ENCODE results near the gene IFT25. TPM values are rescaled to one million over a fixed set of nuclear protein-coding genes. Genes with fewer than 3 reads are reported as not detected.

IFT25 gene
- total RNA-seq, 4 donors from 2014 or later, result 9.9 to 19.2 (median 12.4) TPM

DNA sequence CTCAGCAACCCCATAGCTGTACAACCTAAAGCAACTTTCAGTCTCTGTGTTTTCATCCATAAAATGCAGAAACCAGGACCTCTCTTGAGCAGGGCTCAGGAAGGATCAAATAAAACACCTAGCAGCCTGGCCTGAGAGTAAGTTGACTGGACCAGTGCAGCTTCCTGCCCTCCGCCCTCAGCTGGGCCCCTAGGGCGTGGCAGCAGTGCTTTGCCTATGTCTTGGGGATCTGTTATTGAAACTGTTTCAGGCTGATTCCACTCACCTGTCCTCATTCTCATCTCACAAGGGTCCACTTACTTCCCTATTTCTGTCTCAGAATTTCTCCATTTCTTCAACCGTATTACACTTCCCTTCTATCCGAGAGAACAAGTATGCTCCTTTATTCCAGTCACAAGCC is 18.0 kb upstream of the IFT25 start:
- DNase-seq (ENCODE audit: low spot score in 2 of 2), result no peak
- WGBS, 2 donors, result 90 to 94% methylated on average over 4 of the region's 4 CpGs
- no peak overlapping the region for H3K4me3 ChIP-seq (ENCODE audit: low read depth, poor library complexity, severe bottlenecking)
- intact Hi-C loops (cut with DNase I; ENCODE audit: low total_unique reads), result loop anchor here (5.0 kb wide), 1 partner anchor 86 kb away; no protein-coding TSS in a partner anchor
- TF ChIP-seq CTCF (IDR thresholded peaks at IDR 0.05) (no peak), POLR2A (IDR thresholded peaks at IDR 0.05) (no peak)

DNA sequence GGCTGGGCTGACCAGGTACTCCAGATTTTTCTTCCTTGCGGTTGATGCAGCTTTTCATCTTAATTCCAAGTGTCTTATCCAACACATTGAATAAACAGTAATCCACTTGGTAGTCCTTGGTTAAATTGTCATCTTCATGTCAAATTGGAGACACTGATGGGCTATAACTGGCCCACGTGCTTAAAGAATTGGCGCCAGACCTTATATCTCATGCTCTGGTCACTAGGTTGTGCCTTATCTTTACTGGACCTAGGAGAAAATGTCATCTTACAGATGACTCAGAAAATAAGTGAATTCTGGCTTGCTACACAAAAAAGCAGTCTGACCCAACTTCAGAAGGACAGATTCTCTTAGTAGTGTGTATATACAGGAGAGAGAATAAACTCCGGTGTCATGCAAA is 16.9 kb upstream of the IFT25 start:
- intact Hi-C loops (cut with DNase I; ENCODE audit: low total_unique reads), result loop anchor here (5.0 kb wide), 1 partner anchor 85 kb away; no protein-coding TSS in a partner anchor
- no peak overlapping the region for H3K4me3 ChIP-seq (ENCODE audit: low read depth, poor library complexity, severe bottlenecking)
- DNase-seq (ENCODE audit: low spot score in 2 of 2), result no peak
- 95 to 96% methylated on average over 4 of the region's 4 CpGs for WGBS, 2 donors
- TF ChIP-seq POLR2A (IDR thresholded peaks at IDR 0.05), result no peak
- no peak for TF ChIP-seq CTCF (IDR thresholded peaks at IDR 0.05)

DNA sequence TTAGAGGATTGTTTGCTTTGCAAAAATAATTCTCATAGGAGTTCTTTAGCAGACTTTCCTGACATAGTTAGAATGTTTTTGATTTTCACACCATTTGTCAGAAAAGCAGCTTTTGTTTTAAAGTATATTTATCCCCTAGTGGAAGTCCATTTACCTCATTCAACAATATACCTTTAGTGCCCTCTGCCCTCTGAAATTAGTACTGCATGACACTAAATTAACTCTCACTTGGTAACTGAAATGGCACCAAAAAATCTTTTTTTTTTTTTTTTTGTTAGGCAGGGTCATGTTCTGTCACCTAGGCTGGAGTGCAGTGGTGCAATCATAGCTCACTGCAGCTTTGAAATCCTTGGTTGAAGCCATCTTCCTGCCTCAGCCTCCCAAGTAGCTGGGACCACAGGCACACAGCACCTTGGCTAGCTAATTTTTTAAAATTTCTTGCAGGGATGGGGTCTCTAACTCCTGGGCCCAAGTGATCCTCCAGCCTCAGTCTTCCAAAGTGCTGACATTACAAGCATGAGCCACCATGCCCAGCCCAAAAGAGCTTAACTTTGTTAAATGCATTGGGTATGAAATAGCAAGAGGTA is 14.3 kb upstream of the IFT25 start:
- no peak overlapping the region for H3K4me3 ChIP-seq (ENCODE audit: low read depth, poor library complexity, severe bottlenecking)
- no peak for TF ChIP-seq CTCF (IDR thresholded peaks at IDR 0.05)
- TF ChIP-seq POLR2A (IDR thresholded peaks at IDR 0.05), result no peak
- DNase-seq (ENCODE audit: low spot score in 2 of 2), result no peak
- intact Hi-C loops (cut with DNase I; ENCODE audit: low total_unique reads), result loop anchor here (5.0 kb wide), 1 partner anchor 82 kb away; no protein-coding TSS in a partner anchor

DNA sequence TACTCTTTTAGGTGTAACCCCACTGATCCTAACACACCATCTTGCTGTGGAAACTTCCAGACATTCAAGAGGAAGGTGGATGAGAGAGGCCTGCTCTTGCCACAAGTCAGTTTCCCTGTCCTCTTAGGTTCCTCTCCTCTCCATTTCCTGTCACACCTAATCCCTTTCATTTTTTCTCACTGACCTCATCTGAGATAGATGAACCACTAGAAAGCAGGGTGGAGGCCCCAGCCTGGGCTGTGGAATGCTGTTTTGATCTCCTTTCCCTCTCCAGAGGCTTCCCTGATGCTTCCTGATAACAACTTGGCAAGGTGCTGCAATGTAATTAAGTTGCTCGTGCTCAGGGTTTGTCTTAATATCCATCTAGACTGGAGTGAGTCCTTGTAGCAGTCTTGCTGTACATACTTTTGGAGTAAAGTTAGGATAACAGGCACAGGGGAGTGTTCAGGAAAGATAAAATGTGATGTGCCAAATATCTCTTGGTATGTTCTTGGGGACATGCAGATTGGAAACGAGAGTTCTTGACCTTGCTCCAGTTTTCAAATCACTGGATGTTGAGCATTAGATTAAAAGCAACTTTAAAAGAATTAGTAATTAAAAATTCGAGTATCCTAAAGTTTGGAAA is 11.8 kb upstream of the IFT25 start:
- H3K4me3 ChIP-seq (ENCODE audit: low read depth, poor library complexity, severe bottlenecking), result no peak overlapping the region
- TF ChIP-seq CTCF (IDR thresholded peaks at IDR 0.05), result no peak
- no peak for TF ChIP-seq POLR2A (IDR thresholded peaks at IDR 0.05)
- WGBS, 2 donors, result 31 to 34% methylated on average over 3 of the region's 3 CpGs
- intact Hi-C loops (cut with DNase I; ENCODE audit: low total_unique reads), result no loop called here
- DNase-seq (ENCODE audit: low spot score in 2 of 2), result peak in 1 of 2 donors; percentile 27

- no peak for DNase-seq (ENCODE audit: low spot score in 2 of 2)
- 57 to 59% methylated on average over 3 of the region's 3 CpGs for WGBS, 2 donors
- H3K4me3 ChIP-seq (ENCODE audit: low read depth, poor library complexity, severe bottlenecking), result no peak overlapping the region
- intact Hi-C loops (cut with DNase I; ENCODE audit: low total_unique reads), result no loop called here
- TF ChIP-seq POLR2A (IDR thresholded peaks at IDR 0.05) (no peak), CTCF (IDR thresholded peaks at IDR 0.05) (no peak)
These were observed 11.0 kb upstream of the IFT25 start for GRCh38 chr1:53956308-53957168.
